DMS79 (cell line): Measurements from ENCODE around the gene ATP5F1E.
"Not testable (repeated sequence)": the region's sequence is repeated elsewhere in the genome, so short reads cannot be mapped to it uniquely, and the experiment has no call there.

Source experiments
- DNase-seq: peaks from one replicate; lab custom pipeline; 2025; lab: John Stamatoyannopoulos, UW

The ATP5F1E gene

GRCh38 chr20:58988565-58988882 lies 43.6 kb downstream of the ATP5F1E start:
- DNase-seq: no peak

GRCh38 chr20:58987790-58988564 lies 44.2 kb downstream of the ATP5F1E start:
- no peak for DNase-seq

GRCh38 chr20:58986968-58987517 lies 45.1 kb downstream of the ATP5F1E start:
- DNase-seq: no peak

GRCh38 chr20:58986286-58986967 lies 45.7 kb downstream of the ATP5F1E start:
- no peak for DNase-seq

GRCh38 chr20:58985656-58986055 lies 46.5 kb downstream of the ATP5F1E start:
- no peak for DNase-seq

- DNase-seq: no peak
Measured at GRCh38 chr20:58984691-58985090, 47.4 kb downstream of the ATP5F1E start.

GRCh38 chr20:58983115-58983468 lies 49.0 kb downstream of the ATP5F1E start:
- DNase-seq: not testable (repeated sequence)

- DNase-seq: no peak
Measured at GRCh38 chr20:58982406-58983114, 49.6 kb downstream of the ATP5F1E start.

- DNase-seq: no peak
Measured at GRCh38 chr20:58981628-58982364, 50.3 kb downstream of the ATP5F1E start.

GRCh38 chr20:58980711-58981627 lies 51.2 kb downstream of the ATP5F1E start, which contains the start of gene NELFCD:
TSS of gene NELFCD (plus strand) at chr20:58981256. CDS start at chr20:58981310, 54 bp downstream.
- DNase-seq: peak; percentile 66

- DNase-seq: no peak
Measured at GRCh38 chr20:58978351-58979190, 53.6 kb downstream of the ATP5F1E start.

GRCh38 chr20:58976061-58976730 lies 55.9 kb downstream of the ATP5F1E start:
- DNase-seq: no peak
